Keratinocyte (primary cell): Measurements from ENCODE around the gene DGKI. TPM values are rescaled to one million over a fixed set of nuclear protein-coding genes. Genes with fewer than 3 reads are reported as not detected.

Source experiments
- DNase-seq: peaks from one replicate; pipeline ENCODE4 v3.0.0-alpha.2; 2011; ENCODE audit warnings: low read depth, missing footprints, low spot score
- FAIRE-seq: peaks from 2 replicates; lab custom pipeline; 2011; peaks lifted over from hg19 to GRCh38; lab: Jason Lieb, UNC
- H2AFZ ChIP-seq: 2 replicates; pipeline ENCODE4 v1.6.0; 2012; ENCODE audit warnings: low read length, control low read depth, inconsistent platforms; ENCODE audit not compliant: control insufficient read depth
- H3K27ac ChIP-seq: 2 replicates; pipeline ENCODE4 v1.5.1; 2011; ENCODE audit warnings: low read length; ENCODE audit not compliant: control insufficient read depth, insufficient read depth
- H3K27me3 ChIP-seq: 3 replicates; pipeline ENCODE4 v1.6.0; 2011; ENCODE audit warnings: low read length; ENCODE audit not compliant: control insufficient read depth, insufficient read depth; ENCODE audit errors: extremely low read depth
- H3K36me3 ChIP-seq, 2 experiments: 2 replicates in 1 of 2; 3 replicates in 1 of 2; pipeline ENCODE4 v1.5.1; 2011; ENCODE audit warnings: low read length in 2 of 2, mild to moderate bottlenecking in 1 of 2; ENCODE audit not compliant: control insufficient read depth in 2 of 2, insufficient read depth in 2 of 2; ENCODE audit errors: extremely low read depth in 1 of 2
- H3K4me1 ChIP-seq: 3 replicates; pipeline ENCODE4 v1.5.1; 2011; ENCODE audit warnings: low read length; ENCODE audit not compliant: control insufficient read depth, insufficient read depth; ENCODE audit errors: extremely low read depth
- H3K4me2 ChIP-seq: 3 replicates; pipeline ENCODE4 v1.6.0; 2011; ENCODE audit warnings: low read depth, low read length; ENCODE audit not compliant: control insufficient read depth, insufficient read depth; ENCODE audit errors: extremely low read depth
- H3K4me3 ChIP-seq, 3 experiments: fragments of 200-600 bp in 1 of 3; sonication (generic) in 1 of 3; 2 replicates in 2 of 3; 3 replicates in 1 of 3; pipeline ENCODE4 v1.5.1; 2011 to 2016; ENCODE audit warnings: low read length in 3 of 3, mild to moderate bottlenecking in 3 of 3, control low read depth in 2 of 3, inconsistent platforms in 1 of 3, low read depth in 1 of 3, mixed read lengths in 1 of 3, mixed run types in 1 of 3, moderate library complexity in 1 of 3; ENCODE audit not compliant: control insufficient read depth in 2 of 3, insufficient read depth in 2 of 3; ENCODE audit errors: extremely low read depth in 1 of 3
- H3K79me2 ChIP-seq: 2 replicates; pipeline ENCODE4 v1.6.0; 2012; ENCODE audit warnings: low read length; ENCODE audit not compliant: control insufficient read depth, insufficient read depth
- H3K9ac ChIP-seq: 3 replicates; pipeline ENCODE4 v1.6.0; 2011; ENCODE audit warnings: low read length; ENCODE audit not compliant: control insufficient read depth, insufficient read depth; ENCODE audit errors: extremely low read depth
- H3K9me1 ChIP-seq: 3 replicates; pipeline ENCODE4 v1.6.0; 2011; ENCODE audit warnings: low read length; ENCODE audit not compliant: control insufficient read depth, insufficient read depth; ENCODE audit errors: extremely low read depth
- H3K9me3 ChIP-seq: 2 replicates; pipeline ENCODE4 v1.5.1; 2012; ENCODE audit warnings: low read depth, low read length; ENCODE audit not compliant: control insufficient read depth
- H4K20me1 ChIP-seq: 3 replicates; pipeline ENCODE4 v1.6.0; 2011; ENCODE audit warnings: low read length; ENCODE audit not compliant: control insufficient read depth, insufficient read depth; ENCODE audit errors: extremely low read depth
- CTCF ChIP-seq, 3 experiments: IDR thresholded peaks in 1 of 3; conservative IDR thresholded peaks in 1 of 3; optimal IDR thresholded peaks in 1 of 3; 2 replicates in 2 of 3; 3 replicates in 1 of 3; pipeline versions ENCODE3 to v1.5.1; 2011; ENCODE audit warnings: low read length in 3 of 3, mild to moderate bottlenecking in 3 of 3, moderate library complexity in 2 of 3, control low read depth in 1 of 3, inconsistent platforms in 1 of 3; ENCODE audit not compliant: insufficient read depth in 2 of 3; ENCODE audit errors: extremely low read depth in 1 of 3
- EZH2 ChIP-seq: IDR thresholded peaks from one replicate; pipeline ENCODE4 v1.6.1; 2012; ENCODE audit warnings: inconsistent platforms, mild to moderate bottlenecking, low read length, moderate library complexity
- dilution Hi-C: fragments of 300-500 bp; cut with MboI; formaldehyde crosslinking; loops from one replicate; pipeline ENCODE4 v1.7.0; 2020; ENCODE audit warnings: low sequenced_read_pairs; ENCODE audit not compliant: extremely low pct_ligation_motif_present
- polyA plus RNA-seq, 5 experiments: library from polyadenylated mRNA; depleted of rRNA in 3 of 5; stranded (reverse) in 3 of 5; stranded (forward) in 1 of 5; unstranded in 1 of 5; fragments of >200 nt; gene quantifications; 1 replicate in 1 of 5; 2 replicates in 3 of 5; 3 replicates in 1 of 5; pipeline versions ENCODE4 v1.2.1 to v1.2.3, GENCODE V29; 2011 to 2012; ENCODE audit warnings: missing spikeins in 2 of 5, low read depth in 1 of 5, low replicate concordance in 1 of 5

The DGKI gene
- polyA plus RNA-seq, 1 donor (not counting 4 experiments of a cell fraction or from before 2014, with no cell fraction given), result 0.14 TPM

GRCh38 chr7:137757146-137757925 lies 89.4 kb downstream of the DGKI start:
- H3K79me2 ChIP-seq, result no peaks in the 10 kb centered on the region
- DNase-seq (no peak), FAIRE-seq (no peak)
- no peaks in the 10 kb centered on the region for H4K20me1 ChIP-seq
- peaks cover 26% of the 10 kb centered on the region for H3K27me3 ChIP-seq
- no peak overlapping the region for H3K4me2 ChIP-seq
- no peaks in the 10 kb centered on the region for H3K9me1 ChIP-seq
- no peak overlapping the region for H3K27ac ChIP-seq
- H3K9me3 ChIP-seq, result no peaks in the 10 kb centered on the region
- H3K9ac ChIP-seq, result no peak overlapping the region
- no peak overlapping the region for H3K4me3 ChIP-seq
- no peaks in the 10 kb centered on the region for H3K36me3 ChIP-seq
- TF ChIP-seq EZH2 (no peak), CTCF (optimal IDR thresholded peaks at IDR 0.05 in 1 of 3, IDR thresholded peaks at IDR 0.05 in 1 of 3, conservative IDR thresholded peaks at IDR 0.05 in 1 of 3; ENCODE audit: extremely low read depth in 1 of 3, insufficient read depth in 2 of 3, low read length in 3 of 3) (no peak)
- H2AFZ ChIP-seq, result no peak overlapping the region
- H3K4me1 ChIP-seq, result no peaks in the 10 kb centered on the region
- dilution Hi-C loops, result no loop called here

- Histone ChIP-seq H3K9ac (no peak overlapping the region), H4K20me1 (no peaks in the 10 kb centered on the region), H3K27me3 (peaks cover 26% of the 10 kb centered on the region), H3K4me2 (no peak overlapping the region), H3K27ac (no peak overlapping the region), H3K4me3 (no peak overlapping the region), H3K4me1 (no peaks in the 10 kb centered on the region), H2AFZ (no peak overlapping the region), H3K36me3 (no peaks in the 10 kb centered on the region), H3K9me1 (no peaks in the 10 kb centered on the region), H3K9me3 (no peaks in the 10 kb centered on the region), H3K79me2 (no peaks in the 10 kb centered on the region)
- FAIRE-seq (no peak), DNase-seq (no peak)
- TF ChIP-seq EZH2 (no peak), CTCF (optimal IDR thresholded peaks at IDR 0.05 in 1 of 3, IDR thresholded peaks at IDR 0.05 in 1 of 3, conservative IDR thresholded peaks at IDR 0.05 in 1 of 3; ENCODE audit: extremely low read depth in 1 of 3, insufficient read depth in 2 of 3, low read length in 3 of 3) (no peak)
- dilution Hi-C loops, result no loop called here
Measured at GRCh38 chr7:137755846-137756651, 90.7 kb downstream of the DGKI start.
